Germinal center (tissue), 1 donor: ENCODE measurements around the gene KCNE5.
"Not testable (repeated sequence)": the region's sequence is repeated elsewhere in the genome, so short reads cannot be mapped to it uniquely, and the experiment has no call there.

Source experiments
- DNase-seq: peaks from one replicate; pipeline ENCODE4 v3.0.0; 2012; ENCODE audit warnings: mixed read lengths, low spot score

Gene KCNE5, protein sequence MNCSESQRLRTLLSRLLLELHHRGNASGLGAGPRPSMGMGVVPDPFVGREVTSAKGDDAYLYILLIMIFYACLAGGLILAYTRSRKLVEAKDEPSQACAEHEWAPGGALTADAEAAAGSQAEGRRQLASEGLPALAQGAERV

GRCh38 chrX:109624641-109625616 lies at the start of gene KCNE5:
TSS of gene KCNE5 (minus strand) at chrX:109625172. CDS start at chrX:109625020, 152 bp downstream.
- DNase-seq, result no peak

DNA sequence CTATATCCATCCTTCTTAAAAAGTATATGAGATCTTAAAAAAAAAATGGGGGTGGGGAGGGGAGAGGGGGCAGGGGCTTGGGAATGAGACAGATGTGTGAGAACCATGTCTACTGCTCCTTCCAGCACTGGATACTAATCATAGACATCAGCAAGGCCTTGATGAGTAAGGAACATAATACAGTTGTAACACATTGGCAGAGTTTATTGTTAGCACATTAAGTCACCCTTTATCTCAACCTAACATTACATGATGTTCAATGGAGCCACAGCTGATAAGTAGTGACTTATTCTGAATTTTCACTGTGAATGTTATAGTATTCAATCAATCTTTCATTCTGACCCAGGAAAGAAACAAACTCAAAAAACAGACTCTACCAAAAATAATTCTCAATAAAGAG lies 47.3 kb upstream of the KCNE5 start:
- DNase-seq, result no peak

DNA sequence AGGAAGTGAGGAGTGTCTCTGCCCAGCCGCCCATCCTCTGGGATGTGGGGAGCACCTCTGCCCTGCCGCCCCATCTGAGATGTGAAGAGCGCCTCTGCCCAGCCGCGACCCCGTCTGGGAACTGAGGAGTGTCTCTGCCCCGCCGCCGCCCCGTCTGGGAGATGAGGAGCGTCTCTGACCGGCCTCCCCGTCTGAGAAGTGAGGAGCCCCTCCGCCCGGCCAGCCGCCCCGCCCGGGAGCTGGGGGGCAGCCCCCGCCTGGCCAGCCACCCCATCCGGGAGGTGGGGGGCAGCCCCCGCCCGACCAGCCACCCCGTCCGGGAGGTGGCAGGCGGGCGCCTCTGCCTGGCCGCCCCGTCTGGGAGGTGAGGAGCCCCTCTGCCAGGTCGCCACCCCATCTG lies 46.2 kb upstream of the KCNE5 start:
- DNase-seq, result not testable (repeated sequence)

GRCh38 chrX:109667986-109668385 lies 43.0 kb upstream of the KCNE5 start:
- no peak for DNase-seq

GRCh38 chrX:109660435-109661143 lies 35.6 kb upstream of the KCNE5 start:
- no peak for DNase-seq

DNA sequence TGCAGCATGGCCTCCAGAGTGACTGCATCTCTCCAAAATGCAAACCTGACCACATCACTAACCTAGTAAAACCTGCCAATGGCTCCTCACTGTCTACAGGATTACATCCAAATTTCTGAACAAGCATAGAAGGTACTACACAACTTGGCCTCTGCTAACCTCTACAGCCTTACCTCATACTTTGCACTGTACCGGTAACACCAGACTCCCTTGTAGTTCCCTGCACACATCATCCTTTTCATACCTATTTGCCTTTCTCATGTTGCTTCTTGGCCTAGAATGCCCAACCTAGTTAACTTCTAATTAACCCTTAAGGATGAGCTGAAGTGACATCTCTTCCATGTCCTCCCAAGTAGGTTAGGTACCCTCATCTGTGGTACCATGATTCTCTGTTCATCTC lies 33.4 kb upstream of the KCNE5 start:
- DNase-seq, result no peak

DNA sequence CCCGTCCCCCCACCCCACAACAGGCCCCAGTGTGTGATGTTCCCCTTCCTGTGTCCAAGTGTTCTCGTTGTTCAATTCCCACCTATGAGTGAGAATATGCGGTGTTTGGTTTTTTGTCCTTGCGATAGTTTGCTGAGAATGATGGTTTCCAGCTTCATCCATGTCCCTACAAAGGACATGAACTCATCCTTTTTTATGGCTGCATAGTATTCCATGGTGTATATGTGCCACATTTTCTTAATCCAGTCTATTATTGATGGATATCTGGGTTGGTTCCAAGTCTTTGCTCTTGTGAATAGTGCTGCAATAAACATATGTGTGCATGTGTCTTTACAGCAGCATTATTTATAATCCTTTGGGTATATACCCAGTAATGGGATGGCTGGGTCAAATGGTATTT lies 32.4 kb upstream of the KCNE5 start:
- DNase-seq, result not testable (repeated sequence)

- DNase-seq, result no peak
These were observed 31.8 kb upstream of the KCNE5 start for GRCh38 chrX:109656774-109657173.

DNA sequence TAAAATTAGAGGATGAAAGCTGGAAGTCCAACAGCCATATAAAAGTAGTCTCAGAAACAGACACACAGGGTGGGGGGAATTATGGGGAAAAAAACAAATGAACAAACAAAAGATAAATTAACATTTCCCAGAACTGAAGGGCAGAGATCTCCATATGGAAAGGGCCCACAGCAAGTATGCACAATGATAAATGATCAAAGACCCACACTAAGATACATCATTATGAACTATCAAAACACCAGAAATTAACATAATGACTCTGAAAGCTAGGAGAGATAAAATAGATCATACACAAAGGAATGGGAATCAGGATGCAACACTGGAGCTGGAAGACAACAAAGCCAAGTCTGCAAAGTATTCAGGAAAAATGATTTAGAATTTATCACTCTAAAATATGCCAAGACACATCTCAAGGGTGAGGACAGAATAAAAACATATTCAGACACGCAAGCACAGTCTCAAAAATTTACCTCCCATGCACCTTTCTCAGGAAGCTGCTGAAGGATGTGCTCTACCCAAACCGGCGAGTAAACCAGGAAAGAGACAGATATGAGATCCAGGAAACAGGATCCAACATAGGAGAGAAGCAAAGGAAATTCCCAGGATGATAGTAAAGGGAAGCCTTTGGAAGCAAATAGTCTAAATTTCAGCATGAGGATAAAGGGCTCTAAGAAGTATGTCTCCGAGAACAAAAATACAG lies 30.7 kb upstream of the KCNE5 start:
- DNase-seq, result no peak

- no peak for DNase-seq
These were observed 29.6 kb upstream of the KCNE5 start for GRCh38 chrX:109654516-109655109.

- not testable (repeated sequence) for DNase-seq
These were observed 19.7 kb upstream of the KCNE5 start for GRCh38 chrX:109644671-109645070.

DNA sequence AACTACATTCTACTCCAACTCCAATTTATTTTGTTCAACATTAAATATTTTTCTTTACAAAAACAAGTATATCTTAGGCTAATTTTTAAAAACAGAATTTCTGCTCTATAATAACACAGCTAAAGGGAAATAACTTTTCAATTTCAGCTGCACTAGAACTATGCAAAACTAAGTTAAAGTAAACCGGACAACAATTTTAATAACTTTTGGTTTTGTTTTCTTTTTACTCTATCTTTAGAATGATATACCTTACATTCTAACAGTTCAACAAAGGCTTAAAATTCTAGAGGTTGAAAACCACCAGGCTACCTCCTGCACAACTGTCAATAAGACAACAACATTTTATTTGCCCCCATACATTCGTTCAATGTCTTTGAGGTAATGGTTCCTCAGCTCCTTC lies 18.7 kb upstream of the KCNE5 start:
- no peak for DNase-seq

DNA sequence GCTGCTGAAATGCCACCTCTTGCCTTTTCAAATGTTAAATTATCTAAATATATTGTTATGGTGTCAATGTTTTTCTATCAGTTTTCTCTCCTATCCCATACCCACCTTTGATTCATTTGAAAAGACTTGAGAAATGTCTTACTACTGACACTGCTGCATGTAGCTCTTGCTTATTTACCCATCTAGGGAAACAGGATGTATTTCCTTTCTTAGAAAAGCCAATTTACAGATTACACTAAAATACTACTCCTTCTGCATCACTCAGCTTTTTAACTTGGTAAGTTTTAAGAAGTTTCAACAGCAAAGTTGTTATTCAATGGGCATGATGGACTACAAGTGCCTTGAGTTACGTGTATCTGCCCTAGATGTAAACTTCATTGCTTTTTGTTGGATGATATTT lies 13.2 kb upstream of the KCNE5 start:
- DNase-seq, result no peak

DNA sequence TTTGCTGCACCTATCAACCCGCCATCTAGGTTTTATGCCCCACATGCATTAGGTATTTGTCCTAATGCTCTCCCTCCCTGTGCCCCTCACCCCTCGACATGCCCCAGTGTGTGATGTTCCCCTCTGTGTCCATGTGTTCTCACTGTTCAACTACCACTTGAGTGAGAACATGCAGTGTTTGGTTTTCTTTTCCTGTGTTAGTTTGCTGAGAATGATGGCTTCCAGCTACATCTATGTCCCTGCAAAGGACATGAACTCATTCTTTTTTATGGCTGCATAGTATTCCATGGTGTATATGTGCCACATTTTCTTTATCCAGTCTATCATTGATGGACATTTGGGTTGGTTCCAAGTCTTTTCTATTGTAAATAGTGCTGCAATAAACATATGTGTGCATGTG lies 12.5 kb upstream of the KCNE5 start:
- not testable (repeated sequence) for DNase-seq

- peak; percentile 8 for DNase-seq
These were observed 10.2 kb upstream of the KCNE5 start for GRCh38 chrX:109635146-109635545.

DNA sequence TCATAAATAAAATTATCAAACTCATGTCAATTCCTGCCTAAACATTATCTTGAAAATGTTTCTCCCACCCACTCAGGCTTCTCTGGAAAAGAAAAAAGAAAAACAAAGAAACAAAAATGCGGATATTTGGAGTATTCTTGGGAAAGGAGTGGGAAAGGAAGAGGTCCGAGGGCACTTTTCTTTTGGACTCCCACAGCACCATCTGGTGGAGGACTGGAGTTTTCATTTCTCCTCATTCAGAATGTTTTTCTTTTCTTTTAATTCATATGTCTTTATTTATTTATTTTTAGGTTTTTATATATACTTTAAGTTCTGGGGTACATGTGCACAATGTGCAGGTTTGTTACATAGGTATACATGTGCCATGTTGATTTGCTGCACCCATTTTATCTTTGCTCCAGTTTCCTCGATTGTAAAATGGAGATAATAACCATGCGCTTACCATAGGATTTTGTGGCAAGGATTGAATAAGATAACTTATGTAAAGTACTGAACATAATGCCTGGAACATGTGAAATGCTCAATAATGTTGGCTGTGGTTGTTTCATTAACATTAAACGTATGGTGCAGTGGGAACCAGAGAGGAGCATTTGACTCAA lies 8.0 kb upstream of the KCNE5 start:
- DNase-seq, result no peak

GRCh38 chrX:109629310-109629709 lies 4.3 kb upstream of the KCNE5 start:
- no peak for DNase-seq

GRCh38 chrX:109626637-109627036 lies 1.7 kb upstream of the KCNE5 start:
- DNase-seq, result no peak

GRCh38 chrX:109623997-109624396 lies 975 bp downstream of the KCNE5 start:
- no peak for DNase-seq

DNA sequence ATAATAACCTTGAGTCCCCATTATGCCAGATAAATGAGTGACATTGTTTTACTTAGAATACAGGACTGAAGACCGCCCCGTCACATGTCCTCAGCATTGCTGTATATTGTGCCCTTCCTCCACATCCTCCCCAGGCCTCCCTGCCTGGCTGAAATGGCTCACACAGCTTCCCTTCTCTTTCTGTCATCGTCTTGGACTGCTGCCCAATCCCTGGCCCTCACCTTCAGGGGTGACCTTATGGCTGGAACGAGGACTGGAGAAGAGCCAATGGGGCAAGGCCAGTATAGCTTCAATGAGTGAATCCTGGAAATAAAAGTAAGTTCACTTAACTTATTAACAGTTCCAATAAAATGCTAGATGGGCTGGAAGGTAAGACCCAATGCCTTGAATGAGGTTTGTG lies 2.7 kb downstream of the KCNE5 start:
- DNase-seq, result no peak

DNA sequence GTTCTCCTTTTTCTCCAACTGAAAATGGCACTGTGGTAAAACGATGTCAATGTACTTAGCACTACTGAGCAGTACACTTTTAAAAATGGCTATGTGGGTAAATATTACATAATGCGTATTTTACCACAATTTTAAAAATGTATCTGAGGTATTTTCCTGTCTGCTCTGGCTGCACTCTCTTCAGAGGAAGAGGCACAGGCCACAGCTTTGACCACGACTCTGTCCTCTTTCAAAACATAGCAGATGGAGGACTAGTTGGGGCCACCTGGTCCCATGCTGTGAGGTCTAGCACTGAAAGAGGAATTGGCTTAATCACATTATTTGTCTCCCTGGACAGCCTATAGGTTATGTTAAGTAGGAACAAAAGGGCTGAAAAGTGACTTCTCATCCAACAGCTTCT lies 5.2 kb downstream of the KCNE5 start:
- no peak for DNase-seq
